ENCODE data around the gene CAND2.

DNA sequence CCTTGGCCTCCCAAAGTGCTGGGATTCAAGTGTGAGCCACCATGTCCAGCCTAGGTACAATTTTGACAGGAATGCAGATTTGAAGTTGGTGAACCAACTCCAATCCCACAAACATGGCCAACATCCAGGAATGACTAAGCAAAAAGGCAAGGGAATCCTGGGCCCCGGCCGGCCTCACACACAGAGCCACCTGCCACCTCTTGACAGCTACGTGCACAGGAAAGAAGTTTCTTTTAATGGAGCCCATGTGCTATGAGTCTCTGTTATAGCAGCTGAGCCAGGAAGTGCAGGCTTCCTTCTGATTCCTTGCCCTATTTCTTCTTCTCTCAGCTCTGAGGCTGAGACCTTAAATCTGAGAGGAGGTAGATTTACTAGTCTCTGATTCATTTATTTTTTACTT, 46.3 kb upstream of the CAND2 start:
- no peak for TF ChIP-seq SPI1 (IDR thresholded peaks at IDR 0.05; ENCODE audit: borderline replicate concordance, low read depth)
- TF ChIP-seq, protein P1, sequence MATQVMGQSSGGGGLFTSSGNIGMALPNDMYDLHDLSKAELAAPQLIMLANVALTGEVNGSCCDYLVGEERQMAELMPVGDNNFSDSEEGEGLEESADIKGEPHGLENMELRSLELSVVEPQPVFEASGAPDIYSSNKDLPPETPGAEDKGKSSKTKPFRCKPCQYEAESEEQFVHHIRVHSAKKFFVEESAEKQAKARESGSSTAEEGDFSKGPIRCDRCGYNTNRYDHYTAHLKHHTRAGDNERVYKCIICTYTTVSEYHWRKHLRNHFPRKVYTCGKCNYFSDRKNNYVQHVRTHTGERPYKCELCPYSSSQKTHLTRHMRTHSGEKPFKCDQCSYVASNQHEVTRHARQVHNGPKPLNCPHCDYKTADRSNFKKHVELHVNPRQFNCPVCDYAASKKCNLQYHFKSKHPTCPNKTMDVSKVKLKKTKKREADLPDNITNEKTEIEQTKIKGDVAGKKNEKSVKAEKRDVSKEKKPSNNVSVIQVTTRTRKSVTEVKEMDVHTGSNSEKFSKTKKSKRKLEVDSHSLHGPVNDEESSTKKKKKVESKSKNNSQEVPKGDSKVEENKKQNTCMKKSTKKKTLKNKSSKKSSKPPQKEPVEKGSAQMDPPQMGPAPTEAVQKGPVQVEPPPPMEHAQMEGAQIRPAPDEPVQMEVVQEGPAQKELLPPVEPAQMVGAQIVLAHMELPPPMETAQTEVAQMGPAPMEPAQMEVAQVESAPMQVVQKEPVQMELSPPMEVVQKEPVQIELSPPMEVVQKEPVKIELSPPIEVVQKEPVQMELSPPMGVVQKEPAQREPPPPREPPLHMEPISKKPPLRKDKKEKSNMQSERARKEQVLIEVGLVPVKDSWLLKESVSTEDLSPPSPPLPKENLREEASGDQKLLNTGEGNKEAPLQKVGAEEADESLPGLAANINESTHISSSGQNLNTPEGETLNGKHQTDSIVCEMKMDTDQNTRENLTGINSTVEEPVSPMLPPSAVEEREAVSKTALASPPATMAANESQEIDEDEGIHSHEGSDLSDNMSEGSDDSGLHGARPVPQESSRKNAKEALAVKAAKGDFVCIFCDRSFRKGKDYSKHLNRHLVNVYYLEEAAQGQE (IDR thresholded peaks at IDR 0.05; ENCODE audit: insufficient replicate concordance, low read depth) = no peak

Measured in HL-60 (cell line).